Measurements from ENCODE around the gene SLMAP. TPM values are rescaled to one million over a fixed set of nuclear protein-coding genes. Genes with fewer than 3 reads are reported as not detected.

Gene SLMAP
- total and polyA plus RNA-seq, 9 donors, result 39.3 to 63.2 (median 47.6) TPM

DNA sequence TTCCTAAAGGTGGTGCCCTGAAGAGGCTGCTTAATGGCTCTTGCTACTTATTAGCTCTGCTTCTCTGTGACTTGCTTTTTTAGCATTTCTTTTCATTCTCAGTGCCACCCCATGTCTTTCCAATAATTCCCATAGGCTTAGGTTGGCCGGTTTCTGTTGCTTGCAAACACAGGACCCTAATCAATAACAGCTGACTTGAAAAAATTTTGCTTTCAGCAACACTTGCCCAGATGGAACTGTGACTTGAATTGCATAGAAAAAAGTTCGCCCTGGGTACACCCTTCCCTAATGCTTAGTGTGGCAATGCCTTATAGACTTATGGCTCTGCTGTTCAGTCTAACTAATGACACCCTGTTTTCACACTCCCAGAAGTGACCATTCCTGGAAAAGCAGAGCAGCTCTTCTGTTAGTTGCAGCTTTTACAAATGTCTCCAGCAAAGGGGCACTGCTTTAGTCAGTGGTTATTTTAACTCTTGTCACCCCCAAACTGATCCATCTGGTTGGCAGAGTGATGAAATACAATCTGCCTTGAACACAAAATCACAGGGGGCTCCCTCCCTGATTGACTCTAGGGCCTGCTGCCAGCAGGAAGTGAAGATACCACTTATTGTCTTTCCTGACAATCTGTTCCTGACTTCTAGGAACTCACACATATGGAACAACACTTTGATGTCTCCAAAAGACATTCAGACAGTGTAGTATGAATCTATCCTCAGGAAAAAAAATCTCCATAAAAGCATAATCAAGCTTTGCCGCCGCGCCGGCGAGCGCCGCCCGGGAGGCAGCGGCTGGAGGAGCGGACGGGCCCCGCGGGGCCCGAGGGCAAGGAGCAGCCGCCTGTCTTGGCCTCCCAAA is 9.7 kb upstream of the SLMAP start:
- H3K4me1 ChIP-seq (ENCODE audit: control insufficient read depth, insufficient read depth, low read length), result no peaks in the 10 kb centered on the region
- no peak overlapping the region for H3K4me3 ChIP-seq (ENCODE audit: low read length)
- no peaks in the 10 kb centered on the region for H3K27me3 ChIP-seq (ENCODE audit: control insufficient read depth, insufficient read depth, low read length)
- DNase-seq, result no peak
- H3K27ac ChIP-seq (ENCODE audit: low read length), result no peak overlapping the region
- H3K36me3 ChIP-seq (ENCODE audit: control insufficient read depth, insufficient read depth, low read length), result no peaks in the 10 kb centered on the region
- H3K9me3 ChIP-seq (replicated peaks; ENCODE audit: control insufficient read depth, low read depth, low read length), result no peaks in the 10 kb centered on the region
- 57% methylated on average over 2 of the region's 17 CpGs for WGBS (ENCODE audit: insufficient coverage)

GRCh38 chr3:57749542-57749941 is 6.6 kb upstream of the SLMAP start:
- 93% methylated on average over 9 of the region's 9 CpGs for WGBS (ENCODE audit: insufficient coverage)
- no peaks in the 10 kb centered on the region for H3K9me3 ChIP-seq (replicated peaks; ENCODE audit: control insufficient read depth, low read depth, low read length)
- no peaks in the 10 kb centered on the region for H3K36me3 ChIP-seq (ENCODE audit: control insufficient read depth, insufficient read depth, low read length)
- H3K4me1 ChIP-seq (ENCODE audit: control insufficient read depth, insufficient read depth, low read length), result no peaks in the 10 kb centered on the region
- DNase-seq, result no peak
- no peak overlapping the region for H3K27ac ChIP-seq (ENCODE audit: low read length)
- no peaks in the 10 kb centered on the region for H3K27me3 ChIP-seq (ENCODE audit: control insufficient read depth, insufficient read depth, low read length)
- no peak overlapping the region for H3K4me3 ChIP-seq (ENCODE audit: low read length)

- H3K27me3 ChIP-seq (ENCODE audit: control insufficient read depth, insufficient read depth, low read length), result no peaks in the 10 kb centered on the region
- H3K27ac ChIP-seq (ENCODE audit: low read length), result no peak overlapping the region
- H3K36me3 ChIP-seq (ENCODE audit: control insufficient read depth, insufficient read depth, low read length), result no peaks in the 10 kb centered on the region
- H3K4me3 ChIP-seq (ENCODE audit: low read length), result no peak overlapping the region
- no peak for DNase-seq
- H3K9me3 ChIP-seq (replicated peaks; ENCODE audit: control insufficient read depth, low read depth, low read length), result no peaks in the 10 kb centered on the region
- peaks cover 2% of the 10 kb centered on the region for H3K4me1 ChIP-seq (ENCODE audit: control insufficient read depth, insufficient read depth, low read length)
Measured at GRCh38 chr3:57752307-57752706, 3.8 kb upstream of the SLMAP start.

GRCh38 chr3:57753016-57753415 is 3.1 kb upstream of the SLMAP start:
- Histone ChIP-seq H3K27ac (ENCODE audit: low read length) (no peak overlapping the region), H3K27me3 (ENCODE audit: control insufficient read depth, insufficient read depth, low read length) (no peaks in the 10 kb centered on the region), H3K9me3 (replicated peaks; ENCODE audit: control insufficient read depth, low read depth, low read length) (no peaks in the 10 kb centered on the region), H3K36me3 (ENCODE audit: control insufficient read depth, insufficient read depth, low read length) (no peaks in the 10 kb centered on the region), H3K4me1 (ENCODE audit: control insufficient read depth, insufficient read depth, low read length) (peaks cover 9% of the 10 kb centered on the region), H3K4me3 (ENCODE audit: low read length) (no peak overlapping the region)
- no peak for DNase-seq

GRCh38 chr3:57755368-57755675 is 787 bp upstream of the SLMAP start:
- Histone ChIP-seq H3K27ac (ENCODE audit: low read length) (peak overlapping the region; percentile 72), H3K27me3 (ENCODE audit: control insufficient read depth, insufficient read depth, low read length) (no peaks in the 10 kb centered on the region), H3K4me1 (ENCODE audit: control insufficient read depth, insufficient read depth, low read length) (peaks cover 14% of the 10 kb centered on the region), H3K4me3 (ENCODE audit: low read length) (peak overlapping the region; percentile 80), H3K9me3 (replicated peaks; ENCODE audit: control insufficient read depth, low read depth, low read length) (no peaks in the 10 kb centered on the region), H3K36me3 (ENCODE audit: control insufficient read depth, insufficient read depth, low read length) (peaks cover 6% of the 10 kb centered on the region)
- DNase-seq, result no peak
- WGBS (ENCODE audit: insufficient coverage), result no CpG with 5 or more reads among the region's 1 CpG

DNA sequence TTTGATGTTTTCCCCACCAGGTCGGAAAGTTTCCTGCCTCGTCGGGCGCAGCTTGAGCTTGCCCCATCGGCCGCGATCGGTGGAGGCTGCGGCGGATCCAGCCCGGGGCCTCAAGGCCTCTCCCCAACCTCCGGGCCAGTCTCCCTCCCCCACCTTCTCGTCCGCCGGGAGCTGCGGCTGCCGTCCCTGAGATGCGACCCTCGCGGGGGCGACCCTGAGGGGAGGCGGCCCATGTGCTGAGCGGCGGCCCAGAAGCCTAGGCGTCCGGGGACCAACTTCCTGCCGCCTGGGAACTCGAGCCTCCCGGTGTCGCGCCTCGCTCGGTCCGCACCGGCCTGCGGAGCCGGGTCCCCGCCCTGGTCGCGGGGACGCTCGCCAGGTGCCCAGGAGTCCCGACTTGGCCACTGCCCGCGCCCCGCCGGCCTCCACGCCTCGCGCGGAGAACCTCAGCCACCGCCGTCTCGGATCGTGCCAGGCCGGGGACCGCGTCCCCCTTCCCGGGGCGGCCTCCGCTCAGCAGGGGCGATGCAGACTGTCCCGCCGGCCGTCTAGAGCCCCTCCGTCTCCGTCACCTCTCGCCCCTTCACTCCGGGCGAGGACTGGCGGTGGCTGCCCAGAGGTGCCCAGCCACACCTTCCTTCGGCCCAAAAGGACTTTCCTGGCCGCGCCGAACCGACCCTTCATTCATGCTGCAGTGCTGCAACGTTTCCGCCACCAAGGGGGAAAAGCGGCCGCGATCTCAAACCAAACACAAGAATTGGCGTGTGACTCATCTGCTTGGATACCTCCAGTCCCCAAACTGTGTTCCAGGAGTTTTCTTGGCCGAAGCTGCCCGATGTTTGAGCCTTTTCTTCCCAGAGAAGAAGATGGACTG is 656 bp downstream of the SLMAP start:
- Histone ChIP-seq H3K4me3 (ENCODE audit: low read length) (peak overlapping the region; percentile 80), H3K27ac (ENCODE audit: low read length) (peak overlapping the region; percentile 74), H3K27me3 (ENCODE audit: control insufficient read depth, insufficient read depth, low read length) (no peaks in the 10 kb centered on the region), H3K9me3 (replicated peaks; ENCODE audit: control insufficient read depth, low read depth, low read length) (no peaks in the 10 kb centered on the region), H3K36me3 (ENCODE audit: control insufficient read depth, insufficient read depth, low read length) (peaks cover 8% of the 10 kb centered on the region), H3K4me1 (ENCODE audit: control insufficient read depth, insufficient read depth, low read length) (peaks cover 14% of the 10 kb centered on the region)
- peak; percentile 82 for DNase-seq
- under 1% methylated on average over 80 of the region's 84 CpGs for WGBS (ENCODE audit: insufficient coverage)

DNA sequence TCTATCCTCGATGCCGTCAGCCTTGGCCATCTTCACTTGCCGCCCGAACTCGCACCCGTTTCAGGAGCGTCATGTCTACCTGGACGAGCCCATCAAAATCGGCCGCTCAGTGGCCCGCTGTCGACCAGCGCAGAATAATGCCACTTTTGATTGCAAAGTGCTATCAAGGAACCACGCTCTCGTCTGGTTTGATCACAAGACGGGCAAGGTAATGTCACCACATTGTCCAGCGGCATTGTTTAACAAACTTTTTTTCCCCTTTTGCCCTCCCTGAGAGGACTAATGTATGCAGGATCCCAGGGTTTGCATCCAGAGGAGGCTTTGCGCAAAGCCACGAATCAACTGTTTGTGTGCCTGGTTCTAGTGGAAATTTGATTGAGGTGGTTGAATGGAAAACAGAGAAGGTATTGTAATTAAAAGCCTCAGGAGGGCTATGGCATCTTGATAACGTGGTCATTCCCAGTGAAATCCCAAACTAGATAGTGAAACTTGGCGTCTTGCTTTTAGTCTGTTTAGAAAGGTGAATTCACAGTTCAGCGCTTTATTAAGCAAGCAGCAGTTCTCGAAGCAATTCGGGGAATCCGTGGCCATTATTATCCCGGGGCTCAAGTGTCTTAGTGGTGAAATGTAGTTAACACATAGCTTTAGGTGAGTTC is 1.7 kb downstream of the SLMAP start:
- Histone ChIP-seq H3K9me3 (replicated peaks; ENCODE audit: control insufficient read depth, low read depth, low read length) (no peaks in the 10 kb centered on the region), H3K4me3 (ENCODE audit: low read length) (peak overlapping the region; percentile 80), H3K27ac (ENCODE audit: low read length) (no peak overlapping the region), H3K4me1 (ENCODE audit: control insufficient read depth, insufficient read depth, low read length) (peaks cover 14% of the 10 kb centered on the region), H3K27me3 (ENCODE audit: control insufficient read depth, insufficient read depth, low read length) (no peaks in the 10 kb centered on the region), H3K36me3 (ENCODE audit: control insufficient read depth, insufficient read depth, low read length) (peaks cover 8% of the 10 kb centered on the region)
- peak; percentile 36 for DNase-seq
- WGBS (ENCODE audit: insufficient coverage), result 20% methylated on average over 25 of the region's 26 CpGs

DNA sequence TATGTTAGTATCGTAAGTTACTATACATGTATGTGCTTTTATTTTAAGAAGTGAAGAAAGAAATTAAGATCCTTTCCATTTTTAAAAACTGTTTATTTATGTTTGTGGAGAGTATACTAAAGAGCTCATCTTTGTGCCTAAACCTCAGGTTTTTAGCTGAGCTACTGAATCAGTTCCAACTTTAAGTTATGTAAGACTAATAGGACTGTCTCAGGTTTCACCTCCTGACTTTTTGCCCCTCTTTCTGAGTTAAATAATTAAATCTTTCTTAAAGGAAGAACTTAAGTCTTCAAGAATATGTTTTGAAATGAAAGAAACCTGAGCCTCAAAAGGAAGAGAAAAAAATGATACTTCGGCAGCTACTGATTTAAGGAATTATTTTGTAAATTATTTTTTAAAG is 2.6 kb downstream of the SLMAP start:
- Histone ChIP-seq H3K27me3 (ENCODE audit: control insufficient read depth, insufficient read depth, low read length) (no peaks in the 10 kb centered on the region), H3K9me3 (replicated peaks; ENCODE audit: control insufficient read depth, low read depth, low read length) (no peaks in the 10 kb centered on the region), H3K4me1 (ENCODE audit: control insufficient read depth, insufficient read depth, low read length) (peaks cover 14% of the 10 kb centered on the region), H3K4me3 (ENCODE audit: low read length) (no peak overlapping the region), H3K36me3 (ENCODE audit: control insufficient read depth, insufficient read depth, low read length) (peaks cover 8% of the 10 kb centered on the region), H3K27ac (ENCODE audit: low read length) (no peak overlapping the region)
- peak; percentile 44 for DNase-seq
- no CpG with 5 or more reads among the region's 2 CpGs for WGBS (ENCODE audit: insufficient coverage)

DNA sequence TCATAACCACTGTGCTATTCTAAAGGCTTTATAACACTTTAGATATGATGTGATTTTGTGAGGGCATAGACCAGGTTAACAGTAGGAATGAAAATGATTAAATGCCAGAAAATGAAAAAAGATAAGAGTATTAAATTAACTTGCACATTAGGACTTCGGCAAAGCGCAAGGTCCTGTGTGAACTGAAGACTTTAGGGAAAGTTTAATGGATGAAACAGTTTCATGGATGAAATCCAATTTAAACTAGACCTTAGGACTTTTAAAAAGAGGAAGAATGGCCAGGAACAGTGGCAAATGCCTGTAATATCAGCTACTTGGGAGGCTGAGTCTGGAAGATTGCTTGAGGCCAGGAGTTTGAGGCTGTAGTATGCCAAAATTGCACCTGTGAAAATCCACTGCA is 8.7 kb downstream of the SLMAP start:
- Histone ChIP-seq H3K4me3 (ENCODE audit: low read length) (no peak overlapping the region), H3K27me3 (ENCODE audit: control insufficient read depth, insufficient read depth, low read length) (no peaks in the 10 kb centered on the region), H3K27ac (ENCODE audit: low read length) (no peak overlapping the region), H3K36me3 (ENCODE audit: control insufficient read depth, insufficient read depth, low read length) (peaks cover 6% of the 10 kb centered on the region), H3K9me3 (replicated peaks; ENCODE audit: control insufficient read depth, low read depth, low read length) (no peaks in the 10 kb centered on the region), H3K4me1 (ENCODE audit: control insufficient read depth, insufficient read depth, low read length) (no peaks in the 10 kb centered on the region)
- WGBS (ENCODE audit: insufficient coverage), result 80% methylated on average over 1 of the region's 2 CpGs
- no peak for DNase-seq

- Histone ChIP-seq H3K27ac (ENCODE audit: low read length) (no peak overlapping the region), H3K4me1 (ENCODE audit: control insufficient read depth, insufficient read depth, low read length) (no peaks in the 10 kb centered on the region), H3K4me3 (ENCODE audit: low read length) (no peak overlapping the region), H3K9me3 (replicated peaks; ENCODE audit: control insufficient read depth, low read depth, low read length) (no peaks in the 10 kb centered on the region), H3K27me3 (ENCODE audit: control insufficient read depth, insufficient read depth, low read length) (no peaks in the 10 kb centered on the region), H3K36me3 (ENCODE audit: control insufficient read depth, insufficient read depth, low read length) (no peaks in the 10 kb centered on the region)
- no peak for DNase-seq
- WGBS (ENCODE audit: insufficient coverage), result 94% methylated on average over 3 of the region's 3 CpGs
Measured at GRCh38 chr3:57768595-57768994, 12.5 kb downstream of the SLMAP start.

All from muscle of leg (tissue), 11 donors.